Naive thymus-derived CD8-positive, alpha-beta T cell (primary cell): Measurements from ENCODE around the gene CFAP54. TPM values are rescaled to one million over a fixed set of nuclear protein-coding genes. Genes with fewer than 3 reads are reported as not detected.

Experiments used
- ATAC-seq, 2 donors: fragments of 150-1000 bp; cut with Tn5 transposase in 1 of 2; sonication (Bioruptor Pico), chemical (Tn5 transposase) in 1 of 2; 1 replicate in 1 of 2; 2 replicates in 1 of 2; pipeline ENCODE4 v1.10.0; 2021; ENCODE audit warnings: mild to moderate bottlenecking in 2 of 2, moderate library complexity in 2 of 2
- POLR2A ChIA-PET: fragments of 350-600 bp; sonication (Branson Sonifier 250); formaldehyde crosslinking; loops from one replicate; lab custom pipeline; 2021; ENCODE audit warnings: antibody characterized with exemption; lab: Charles Lee
- DNase-seq, 10 donors: peaks; one replicate each; pipeline versions ENCODE4 v3.0.0 to v3.0.0-alpha.2; 2020 to 2022
- H3K27ac Mint-ChIP-seq, 10 donors: one replicate each; pipeline ENCODE4 v1.8.0; 2020 to 2022; ENCODE audit warnings: mild to moderate bottlenecking in 10 of 10, mixed read lengths in 10 of 10, moderate library complexity in 4 of 10, inconsistent platforms in 1 of 10
- H3K27me3 Mint-ChIP-seq, 5 donors: one replicate each; pipeline ENCODE4 v1.8.0; 2021 to 2022; ENCODE audit warnings: mixed read lengths in 5 of 5
- H3K36me3 Mint-ChIP-seq, 3 donors: one replicate each; pipeline ENCODE4 v1.8.0; 2020 to 2022; ENCODE audit warnings: mixed read lengths in 3 of 3, mild to moderate bottlenecking in 2 of 3, inconsistent platforms in 1 of 3
- H3K4me1 Mint-ChIP-seq, 4 donors: one replicate each; pipeline ENCODE4 v1.8.0; 2021 to 2022; ENCODE audit warnings: mixed read lengths in 4 of 4
- H3K4me3 Mint-ChIP-seq, 10 donors: one replicate each; pipeline ENCODE4 v1.8.0; 2020 to 2022; ENCODE audit warnings: mild to moderate bottlenecking in 10 of 10, mixed read lengths in 10 of 10, moderate library complexity in 6 of 10, inconsistent platforms in 1 of 10
- H3K9me3 Mint-ChIP-seq, 9 donors: one replicate each; pipeline ENCODE4 v1.8.0; 2020 to 2022; ENCODE audit warnings: mixed read lengths in 9 of 9, mild to moderate bottlenecking in 3 of 9, inconsistent platforms in 1 of 9, moderate library complexity in 1 of 9
- polyA plus RNA-seq, 3 donors: library from polyadenylated mRNA; unstranded; fragments of 300-500 nt; fragmentation: Illumina TruSeq; gene quantifications; one replicate each; pipeline ENCODE4 v1.2.3, GENCODE V29; 2021
- total RNA-seq, 8 experiments: library from RNA in 2 of 8; stranded (reverse) in 2 of 8; gene quantifications; one replicate each; pipeline ENCODE4 v1.2.3 and lab custom pipeline; 2021 to 2026

Gene CFAP54
- under 1 TPM; 0.49 to 0.82 TPM for total RNA-seq
- polyA plus RNA-seq, result not detected
- total RNA-seq (lab: John Stamatoyannopoulos, UW), result 0.13 to 2.2 (median 0.85) reads per million in 6 experiments

GRCh38 chr12:96489392-96490056 lies at the start of gene CFAP54:
Gene CFAP54 (plus strand): TSS chr12:96489577. CDS start chr12:96489610, 33 bp downstream.
- peak within 1 kb of the TSS; percentile 80 to 99 (median 95) for H3K27ac Mint-ChIP-seq
- H3K36me3 Mint-ChIP-seq, result no peaks in the 10 kb centered on the region
- H3K4me1 Mint-ChIP-seq, result peaks cover 10 to 30% (median 22%) of the 10 kb centered on the region in 4 donors
- ATAC-seq (peak; percentile 90 to 92), DNase-seq (peak; percentile 92 to 97 (median 95))
- H3K4me3 Mint-ChIP-seq, result peak within 1 kb of the TSS; percentile 87 to 94 (median 91)
- H3K9me3 Mint-ChIP-seq, result no peaks in the 10 kb centered on the region
- H3K27me3 Mint-ChIP-seq, result no peaks in the 10 kb centered on the region
- POLR2A ChIA-PET, result interaction anchor here (0.6 to 1.5 kb wide), 6 partner anchors 11 to 90 kb away, joined by 3 to 5 read pairs (median 4); partner anchors contain the start of gene CDK17

- ATAC-seq (no peak), DNase-seq (peak in 1 of 10 donors; percentile 24)
- H3K27me3 Mint-ChIP-seq, result no peaks in the 10 kb centered on the region
- H3K36me3 Mint-ChIP-seq, result no peaks in the 10 kb centered on the region
- peak overlapping the region; percentile 19 to 86 (median 54) for H3K27ac Mint-ChIP-seq
- peaks cover 0 to 3% (median 0%) of the 10 kb centered on the region in 9 donors for H3K9me3 Mint-ChIP-seq
- no peak overlapping the region for H3K4me3 Mint-ChIP-seq
- POLR2A ChIA-PET, result no interaction called here
- H3K4me1 Mint-ChIP-seq, result peaks cover 16 to 56% (median 50%) of the 10 kb centered on the region in 4 donors
These were observed 47.6 kb upstream of the CFAP54 start for GRCh38 chr12:96441816-96442215.

- no peaks in the 10 kb centered on the region for H3K27me3 Mint-ChIP-seq
- H3K4me3 Mint-ChIP-seq, result peak overlapping the region in 1 of 10 donors; percentile 11
- POLR2A ChIA-PET, result no interaction called here
- H3K36me3 Mint-ChIP-seq, result no peaks in the 10 kb centered on the region
- H3K9me3 Mint-ChIP-seq, result peaks cover 0 to 3% (median 0%) of the 10 kb centered on the region in 9 donors
- H3K4me1 Mint-ChIP-seq, result peaks cover 15 to 53% (median 48%) of the 10 kb centered on the region in 4 donors
- no peak for DNase-seq
- H3K27ac Mint-ChIP-seq, result peak overlapping the region in 7 of 10 donors; percentile 12 to 84 (median 50)
- no peak for ATAC-seq
These were observed 46.5 kb upstream of the CFAP54 start for GRCh38 chr12:96442906-96443305.

- no peaks in the 10 kb centered on the region for H3K27me3 Mint-ChIP-seq
- peak overlapping the region; percentile 45 to 98 (median 95) for H3K27ac Mint-ChIP-seq
- peaks cover 0 to 3% (median 0%) of the 10 kb centered on the region in 9 donors for H3K9me3 Mint-ChIP-seq
- peak overlapping the region in 2 of 10 donors; percentile 1 to 58 for H3K4me3 Mint-ChIP-seq
- ATAC-seq (no peak), DNase-seq (no peak)
- POLR2A ChIA-PET, result interaction anchor here (3.1 kb wide), 1 partner anchor 43 kb away, joined by 18 read pairs; the partner anchor contains the start of gene CDK17
- H3K4me1 Mint-ChIP-seq, result peaks cover 12 to 48% (median 40%) of the 10 kb centered on the region in 4 donors
- H3K36me3 Mint-ChIP-seq, result no peaks in the 10 kb centered on the region
These were observed 45.0 kb upstream of the CFAP54 start for GRCh38 chr12:96444399-96444798.

- Mint-ChIP-seq H3K27me3 (no peaks in the 10 kb centered on the region), H3K4me3 (peak overlapping the region; percentile 1 to 72 (median 59)), H3K27ac (peak overlapping the region; percentile 90 to 98 (median 96)), H3K4me1 (peaks cover 12 to 44% (median 37%) of the 10 kb centered on the region in 4 donors), H3K9me3 (peaks cover 0 to under 1% (median 0%) of the 10 kb centered on the region in 9 donors), H3K36me3 (no peaks in the 10 kb centered on the region)
- POLR2A ChIA-PET, result interaction anchor here (1.0 to 3.1 kb wide), 6 partner anchors 7 to 45 kb away, joined by 3 to 18 read pairs (median 5); partner anchors contain the start of gene CDK17
- peak; percentile 98 for ATAC-seq
- DNase-seq, result peak in 9 of 10 donors; percentile 43 to 83 (median 71)
These were observed 43.4 kb upstream of the CFAP54 start for GRCh38 chr12:96445691-96446583.

GRCh38 chr12:96447256-96447655 lies 42.1 kb upstream of the CFAP54 start:
- Mint-ChIP-seq H3K36me3 (no peaks in the 10 kb centered on the region), H3K27me3 (no peaks in the 10 kb centered on the region), H3K4me1 (peaks cover 8 to 37% (median 28%) of the 10 kb centered on the region in 4 donors), H3K4me3 (no peak overlapping the region), H3K9me3 (peaks cover 0 to 2% (median 0%) of the 10 kb centered on the region in 9 donors), H3K27ac (peak overlapping the region in 7 of 10 donors; percentile 9 to 98 (median 94))
- no peak for DNase-seq
- POLR2A ChIA-PET, result interaction anchor here (0.7 to 3.1 kb wide), 4 partner anchors 9 to 75 kb away, joined by 3 to 18 read pairs (median 4); partner anchors contain the start of gene CDK17
- no peak for ATAC-seq

- Mint-ChIP-seq H3K4me1 (peaks cover 8 to 31% (median 22%) of the 10 kb centered on the region in 4 donors), H3K9me3 (peaks cover 0 to 2% (median 0%) of the 10 kb centered on the region in 9 donors), H3K27me3 (no peaks in the 10 kb centered on the region), H3K36me3 (no peaks in the 10 kb centered on the region), H3K4me3 (no peak overlapping the region), H3K27ac (peak overlapping the region in 7 of 10 donors; percentile 29 to 78 (median 41))
- DNase-seq (no peak), ATAC-seq (no peak)
- POLR2A ChIA-PET, result interaction anchor here (0.7 to 1.0 kb wide), 2 partner anchors 24 to 55 kb away, joined by 3 to 8 read pairs; no protein-coding TSS in a partner anchor
These were observed 41.1 kb upstream of the CFAP54 start for GRCh38 chr12:96448300-96448699.

- Mint-ChIP-seq H3K27ac (peak overlapping the region in 5 of 10 donors; percentile 15 to 82 (median 21)), H3K9me3 (peaks cover 0 to 2% (median 0%) of the 10 kb centered on the region in 9 donors), H3K4me3 (no peak overlapping the region), H3K4me1 (peaks cover 0 to 24% (median 4%) of the 10 kb centered on the region in 4 donors), H3K27me3 (no peaks in the 10 kb centered on the region), H3K36me3 (no peaks in the 10 kb centered on the region)
- POLR2A ChIA-PET, result no interaction called here
- DNase-seq, result no peak
- ATAC-seq, result no peak
These were observed 37.0 kb upstream of the CFAP54 start for GRCh38 chr12:96452261-96452922.

- H3K9me3 Mint-ChIP-seq, result peaks cover 0 to 2% (median 0%) of the 10 kb centered on the region in 9 donors
- H3K4me3 Mint-ChIP-seq, result no peak overlapping the region
- POLR2A ChIA-PET, result no interaction called here
- H3K36me3 Mint-ChIP-seq, result no peaks in the 10 kb centered on the region
- no peak for DNase-seq
- ATAC-seq, result no peak
- peak overlapping the region in 3 of 10 donors; percentile 23 to 37 (median 25) for H3K27ac Mint-ChIP-seq
- peaks cover 0 to 27% (median 6%) of the 10 kb centered on the region in 4 donors for H3K4me1 Mint-ChIP-seq
- H3K27me3 Mint-ChIP-seq, result no peaks in the 10 kb centered on the region
These were observed 35.0 kb upstream of the CFAP54 start for GRCh38 chr12:96454396-96454795.

GRCh38 chr12:96456265-96456974 lies 33.0 kb upstream of the CFAP54 start:
- H3K9me3 Mint-ChIP-seq, result no peaks in the 10 kb centered on the region
- H3K27ac Mint-ChIP-seq, result peak overlapping the region in 5 of 10 donors; percentile 1 to 53 (median 35)
- DNase-seq, result no peak
- ATAC-seq, result peak in 1 of 2 donors; percentile 30
- peaks cover 0 to 27% (median 7%) of the 10 kb centered on the region in 4 donors for H3K4me1 Mint-ChIP-seq
- peak overlapping the region in 1 of 10 donors; percentile 7 for H3K4me3 Mint-ChIP-seq
- H3K36me3 Mint-ChIP-seq, result no peaks in the 10 kb centered on the region
- H3K27me3 Mint-ChIP-seq, result no peaks in the 10 kb centered on the region
- POLR2A ChIA-PET, result no interaction called here
